SHP77 treated with DMSO at 0.1 percent for 48 hours (cell line): ENCODE data around the gene ULBP1.
"Not testable (repeated sequence)": the region's sequence is repeated elsewhere in the genome, so short reads cannot be mapped to it uniquely, and the experiment has no call there.

Experiments used
- DNase-seq: peaks from one replicate; lab custom pipeline; 2025; lab: John Stamatoyannopoulos, UW

Gene ULBP1, protein sequence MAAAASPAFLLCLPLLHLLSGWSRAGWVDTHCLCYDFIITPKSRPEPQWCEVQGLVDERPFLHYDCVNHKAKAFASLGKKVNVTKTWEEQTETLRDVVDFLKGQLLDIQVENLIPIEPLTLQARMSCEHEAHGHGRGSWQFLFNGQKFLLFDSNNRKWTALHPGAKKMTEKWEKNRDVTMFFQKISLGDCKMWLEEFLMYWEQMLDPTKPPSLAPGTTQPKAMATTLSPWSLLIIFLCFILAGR

GRCh38 chr6:149963462-149964307 is at the start of gene ULBP1:
ULBP1 (plus strand) TSS chr6:149963943; CDS start chr6:149964050, 107 bp downstream.
- DNase-seq: no peak

- no peak for DNase-seq
These were observed 47.5 kb upstream of the ULBP1 start for GRCh38 chr6:149915970-149916865.

DNA sequence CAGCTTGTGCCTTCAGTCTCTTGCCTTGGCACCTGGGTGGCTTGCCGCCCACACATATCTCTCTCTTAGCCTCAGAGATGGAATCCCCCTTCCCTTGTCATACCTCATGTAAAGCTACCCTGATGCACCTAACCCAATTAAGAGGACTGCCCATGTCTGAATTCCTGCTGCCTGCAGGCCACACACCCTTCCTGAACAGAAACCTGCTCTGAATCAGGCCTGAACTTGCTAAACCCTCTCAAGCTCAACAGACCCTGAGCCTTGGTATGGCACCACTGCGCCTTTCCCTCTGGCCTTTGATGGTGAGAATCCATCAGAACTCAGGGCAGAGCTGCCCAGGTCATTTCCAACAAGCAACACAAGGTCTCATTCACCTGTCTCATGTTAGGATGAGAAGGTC is 46.1 kb upstream of the ULBP1 start:
- no peak for DNase-seq

DNA sequence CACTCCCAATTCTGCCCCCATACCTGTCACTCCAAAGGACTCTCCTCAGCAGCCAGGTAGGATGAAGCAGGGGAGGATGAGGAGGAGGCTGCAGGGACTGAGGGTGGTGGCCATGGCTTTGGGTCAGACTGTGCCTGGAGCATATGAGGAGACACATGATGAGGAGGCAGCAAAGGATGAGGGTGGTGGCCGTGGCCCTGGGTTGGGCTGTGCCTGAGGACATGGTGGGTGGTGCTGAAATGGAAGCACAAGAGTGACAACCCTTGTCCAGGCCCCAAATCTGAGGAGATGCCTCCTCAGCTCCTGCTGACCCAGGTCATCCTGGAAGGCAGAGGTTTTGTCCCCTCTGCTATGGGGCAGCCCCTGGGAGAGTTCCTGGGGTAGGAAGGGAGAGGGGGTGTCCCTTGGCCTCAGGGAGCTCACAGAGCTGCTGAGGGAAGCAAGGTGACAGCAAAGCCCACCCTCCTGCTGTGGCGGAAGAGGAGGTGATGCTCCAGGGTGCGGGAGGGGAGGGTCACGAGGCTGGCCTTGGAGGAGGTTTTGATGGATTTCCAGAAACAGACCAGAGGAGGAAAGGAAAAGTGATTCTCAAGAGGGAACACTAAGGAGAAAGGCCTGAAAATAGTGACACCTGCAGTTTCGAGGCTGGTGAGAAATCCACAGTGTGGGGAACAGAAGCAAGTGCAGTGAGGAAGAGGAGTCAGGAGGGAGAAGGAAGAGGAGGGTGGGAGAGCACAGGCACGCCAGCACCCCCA is 45.4 kb upstream of the ULBP1 start:
- DNase-seq: no peak

- not testable (repeated sequence) for DNase-seq
These were observed 44.5 kb upstream of the ULBP1 start for GRCh38 chr6:149919126-149919833.

DNA sequence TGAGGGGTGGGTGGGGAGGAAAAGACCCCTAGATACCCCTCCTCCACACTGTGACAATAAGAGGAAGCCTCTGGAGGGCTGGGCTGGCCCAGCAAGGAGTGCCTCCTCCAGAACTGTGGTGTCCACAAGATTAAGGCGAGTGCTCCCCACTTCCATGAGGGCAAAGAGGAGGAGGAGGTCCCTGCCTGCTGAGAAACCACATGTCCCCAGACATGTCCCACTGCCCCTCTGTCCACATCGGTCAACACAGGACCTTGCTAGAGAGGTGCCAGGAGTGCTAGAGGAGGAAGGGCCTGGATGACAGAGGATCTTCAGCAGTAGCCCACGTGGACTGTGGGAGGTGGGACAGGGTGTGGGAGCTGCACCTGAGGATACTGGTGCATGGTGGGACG is 43.9 kb upstream of the ULBP1 start:
- DNase-seq: no peak

GRCh38 chr6:149921361-149921760 is 42.4 kb upstream of the ULBP1 start:
- no peak for DNase-seq

GRCh38 chr6:149922091-149922490 is 41.7 kb upstream of the ULBP1 start:
- not testable (repeated sequence) for DNase-seq

GRCh38 chr6:149922642-149923326 is 41.0 kb upstream of the ULBP1 start, which contains the start of gene RAET1G:
RAET1G (minus strand) TSS chr6:149923121; CDS start chr6:149923010, 111 bp downstream.
- DNase-seq: peak; percentile 61

- DNase-seq: no peak
These were observed 40.3 kb upstream of the ULBP1 start for GRCh38 chr6:149923327-149923986.

GRCh38 chr6:149924206-149924932 is 39.4 kb upstream of the ULBP1 start:
- no peak for DNase-seq

DNA sequence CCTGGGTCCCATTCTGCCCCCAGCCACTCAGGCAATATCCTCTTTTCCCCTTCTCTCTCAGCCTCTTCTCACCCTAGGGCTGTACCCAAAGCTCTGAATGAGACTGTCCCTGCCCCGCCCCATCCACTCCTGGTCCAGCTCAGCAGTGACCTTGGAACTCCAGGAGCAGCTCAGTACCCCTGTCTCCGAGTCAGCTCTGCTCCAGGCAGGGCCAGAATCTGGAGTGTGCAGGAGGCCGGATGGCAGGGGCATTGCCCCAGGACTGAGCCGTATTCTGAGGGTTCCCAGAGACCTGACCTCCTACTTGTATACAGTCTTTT is 38.9 kb upstream of the ULBP1 start:
- no peak for DNase-seq

DNA sequence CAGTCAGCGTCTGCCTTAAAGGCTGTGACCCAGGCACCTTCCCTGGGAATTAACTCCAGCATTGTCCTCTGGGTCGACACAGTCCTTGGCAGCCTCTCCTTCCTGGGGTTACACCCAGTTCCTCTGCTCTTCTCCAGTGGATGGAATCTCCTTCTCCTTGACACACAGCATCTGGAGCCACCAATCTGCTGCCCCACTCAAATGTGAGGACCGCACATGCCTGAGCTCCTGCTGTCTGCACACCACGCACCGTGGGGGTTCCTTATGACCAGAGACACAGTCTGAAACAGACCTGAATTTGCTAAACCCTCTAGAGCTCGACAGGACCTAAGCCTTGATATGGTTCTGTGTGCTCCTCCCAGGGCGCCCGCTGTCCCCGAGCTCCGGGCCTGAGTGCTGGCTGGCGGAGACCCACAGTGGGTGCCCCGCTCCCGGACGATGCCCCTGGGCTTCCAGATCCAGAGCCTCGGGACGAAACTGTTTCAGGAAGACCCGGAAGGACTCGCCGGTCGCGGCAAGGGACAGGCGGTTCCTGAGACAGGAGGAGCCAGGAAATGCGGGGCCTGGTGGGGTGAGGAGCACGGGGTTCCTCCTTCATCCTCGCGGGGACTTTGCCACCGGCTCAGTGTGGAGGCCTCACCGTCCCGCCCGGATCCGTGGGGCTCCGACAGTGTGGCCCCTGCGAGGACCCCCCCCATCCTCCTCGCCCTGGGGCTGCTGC is 38.3 kb upstream of the ULBP1 start:
- DNase-seq: no peak

DNA sequence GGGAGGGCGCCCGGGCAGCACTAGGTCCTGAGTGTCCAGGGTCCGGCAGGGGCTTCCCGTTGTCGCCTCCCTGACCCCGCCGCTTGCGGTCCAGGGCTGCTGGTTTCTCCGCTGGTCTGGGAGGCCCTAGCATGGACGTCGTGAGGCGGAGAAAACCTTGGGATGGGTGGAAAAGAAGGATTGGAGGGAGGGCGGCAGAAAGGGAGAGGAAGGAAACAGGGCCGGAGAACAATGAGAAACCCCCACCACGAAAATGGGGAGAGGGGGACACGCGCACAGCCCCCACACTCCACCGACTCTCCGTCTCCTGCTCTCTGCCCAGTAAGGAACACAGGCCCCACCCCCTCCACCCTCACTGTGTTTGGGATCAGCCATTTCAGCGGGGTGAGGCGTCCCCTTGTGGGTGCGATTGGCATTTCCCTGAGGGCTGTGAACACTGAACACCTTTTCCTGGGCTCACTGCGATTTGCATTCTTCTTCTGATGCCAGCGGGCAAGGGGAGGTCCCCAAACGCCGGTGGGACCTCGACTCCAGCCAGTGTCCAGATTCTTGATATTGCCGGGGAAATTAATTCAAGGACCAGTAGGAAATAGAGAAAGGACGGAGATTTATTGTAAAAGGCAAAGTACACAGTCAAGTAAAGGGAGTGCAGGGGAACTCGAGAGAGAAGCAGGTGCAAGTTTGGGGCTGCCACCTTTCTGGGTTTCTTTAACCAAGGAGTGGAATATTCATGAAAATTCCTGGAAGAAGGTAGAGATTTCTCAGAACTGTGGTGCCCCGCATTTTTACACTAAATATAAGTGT is 37.6 kb upstream of the ULBP1 start:
- peak; percentile 30 for DNase-seq

DNA sequence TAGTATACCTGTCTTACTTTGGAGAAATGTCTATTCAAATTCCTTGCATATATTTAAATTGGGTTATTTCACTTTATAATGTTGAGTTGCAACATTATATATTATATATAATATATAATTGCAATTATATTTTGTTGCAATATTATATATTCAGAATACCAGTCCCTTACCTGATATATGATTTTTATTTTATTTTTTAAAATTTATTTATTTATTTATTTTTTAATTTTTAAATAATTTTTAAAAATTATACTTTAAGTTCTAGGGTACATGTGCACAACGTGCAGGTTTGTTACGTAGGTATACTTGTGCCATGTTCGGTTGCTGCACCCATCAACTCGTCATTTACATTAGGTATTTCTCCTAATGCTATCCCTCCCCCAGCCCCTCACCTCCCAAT is 36.7 kb upstream of the ULBP1 start:
- DNase-seq: not testable (repeated sequence)

DNA sequence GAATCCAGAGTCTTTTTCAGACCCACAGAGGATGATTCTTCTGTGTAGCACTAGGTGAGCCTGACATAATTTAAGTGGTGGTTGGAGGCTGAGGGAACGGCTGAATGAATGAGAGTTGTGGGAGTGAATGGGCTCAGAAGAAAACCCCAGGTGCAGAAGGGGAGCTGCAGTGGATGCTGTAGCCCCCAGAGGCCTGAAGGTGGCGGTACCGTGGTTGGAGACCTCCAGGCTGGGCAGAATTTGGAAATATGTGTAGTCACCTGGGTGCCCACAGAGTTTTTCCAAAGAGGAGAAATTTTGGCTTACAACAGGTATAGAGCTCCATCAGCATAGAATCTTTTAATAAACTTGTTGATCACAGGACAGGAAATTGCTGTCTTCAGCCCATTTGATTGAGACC is 34.3 kb upstream of the ULBP1 start:
- no peak for DNase-seq

DNA sequence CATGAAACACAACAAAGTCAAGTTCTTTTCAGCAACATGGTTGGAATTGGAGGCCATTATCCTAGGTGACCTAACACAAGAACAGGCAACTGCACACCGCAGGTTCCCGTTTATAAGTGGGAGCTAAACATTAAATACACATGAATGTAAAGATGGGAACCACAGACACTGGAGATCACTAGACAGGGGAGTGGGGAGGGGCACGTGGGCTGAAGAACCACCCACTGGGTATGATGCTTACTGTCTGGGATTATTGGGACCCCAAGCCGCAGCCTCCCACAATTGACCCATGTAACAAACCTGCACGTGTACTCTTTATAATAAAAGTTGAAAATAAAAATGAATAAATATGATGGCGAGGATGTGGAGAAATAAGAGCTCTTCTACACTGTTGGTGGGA is 32.2 kb upstream of the ULBP1 start:
- DNase-seq: no peak

- no peak for DNase-seq
These were observed 30.7 kb upstream of the ULBP1 start for GRCh38 chr6:149933036-149933435.
